GM12878 (cell line): Measurements from ENCODE around the gene ARHGAP12. TPM values are rescaled to one million over a fixed set of nuclear protein-coding genes. Genes with fewer than 3 reads are reported as not detected.

ENCODE experiments used
- ATAC-seq: fragments of 200-7000 bp; cut with Tn5 transposase; 3 replicates; pipeline ENCODE4 v1.9.1; 2020; ENCODE audit warnings: mild to moderate bottlenecking, moderate library complexity
- BruUV-seq: library from RNA; stranded (reverse); fragments of 400-500 nt; replicated peaks from 2 replicates; lab custom pipeline; 2021; lab: Mats Ljungman, UMichigan
- CTCF ChIA-PET: fragments of 300-600 bp; sonication (Branson Sonifier 250); formaldehyde crosslinking; extraction: SDS; loops from one replicate; lab custom pipeline; 2021; ENCODE audit warnings: inconsistent platforms; lab: Yijun Ruan, JAX
- POLR2A ChIA-PET: fragments of 350-600 bp; formaldehyde crosslinking; extraction: SDS; loops from one replicate; lab custom pipeline; 2021; ENCODE audit warnings: inconsistent platforms; lab: Charles Lee
- RAD21 ChIA-PET: fragments of 300-600 bp; sonication (Branson Sonifier 250); formaldehyde crosslinking; loops from one replicate; lab custom pipeline; 2023; ENCODE audit warnings: antibody characterized with exemption; ENCODE audit not compliant: unreplicated experiment; lab: Charles Lee
- SMC1A ChIA-PET: fragments of 300-600 bp; sonication (Branson Sonifier 250); formaldehyde crosslinking; loops from one replicate; lab custom pipeline; 2023; ENCODE audit not compliant: unreplicated experiment, uncharacterized antibody; lab: Charles Lee
- DNase-seq: peaks from one replicate; pipeline ENCODE4 v3.0.0-alpha.2; 2011; ENCODE audit warnings: low read depth, low spot score
- FAIRE-seq: peaks from 3 replicates; lab custom pipeline; 2011; peaks lifted over from hg19 to GRCh38; lab: Jason Lieb, UNC
- H2AFZ ChIP-seq: 2 replicates; pipeline ENCODE4 v1.6.0; 2011; ENCODE audit warnings: low read depth, low read length, control low read depth; ENCODE audit not compliant: control insufficient read depth
- H3K27ac ChIP-seq: 2 replicates; pipeline ENCODE4 v1.5.1; 2011; ENCODE audit warnings: control low read depth; ENCODE audit not compliant: control insufficient read depth, insufficient read depth
- H3K27me3 ChIP-seq, 2 experiments: replicated peaks in 1 of 2; 2 replicates each; pipeline versions ENCODE4 v1.6.0 to v1.6.1; 2011; ENCODE audit warnings: low read length in 1 of 2; ENCODE audit not compliant: control insufficient read depth in 2 of 2, insufficient read depth in 2 of 2
- H3K36me3 ChIP-seq, 2 experiments: 2 replicates each; pipeline ENCODE4 v1.5.1; 2011; ENCODE audit warnings: low read length in 1 of 2; ENCODE audit not compliant: control insufficient read depth in 2 of 2, insufficient read depth in 2 of 2
- H3K4me1 ChIP-seq: 2 replicates; pipeline ENCODE4 v1.6.1; 2011; ENCODE audit warnings: mild to moderate bottlenecking, low read length, moderate library complexity, mixed read lengths; ENCODE audit not compliant: control insufficient read depth, insufficient read depth
- H3K4me2 ChIP-seq: 2 replicates; pipeline ENCODE4 v1.6.0; 2011; ENCODE audit warnings: control low read depth; ENCODE audit not compliant: control insufficient read depth, insufficient read depth
- H3K4me3 ChIP-seq: fragments of 200-600 bp; sonication (generic); 2 replicates; pipeline ENCODE4 v1.5.1; 2016
- H3K79me2 ChIP-seq: 2 replicates; pipeline ENCODE4 v1.6.0; 2011; ENCODE audit warnings: low read length; ENCODE audit not compliant: control insufficient read depth, insufficient read depth
- H3K9ac ChIP-seq: 2 replicates; pipeline ENCODE4 v1.8.0; 2011; ENCODE audit warnings: low read length, control low read depth, mixed read lengths; ENCODE audit not compliant: control insufficient read depth, insufficient read depth
- H3K9me3 ChIP-seq: replicated peaks from 3 replicates; pipeline ENCODE4 v1.5.1; 2011; ENCODE audit warnings: mild to moderate bottlenecking, low read length; ENCODE audit not compliant: control insufficient read depth, insufficient read depth
- H4K20me1 ChIP-seq: 2 replicates; pipeline ENCODE4 v1.6.0; 2011; ENCODE audit not compliant: control insufficient read depth, insufficient read depth
- ATF7 ChIP-seq: fragments of 450-650 bp; IDR thresholded peaks from 2 replicates; pipeline ENCODE4 v1.6.1; 2016; ENCODE audit warnings: low read depth, mild to moderate bottlenecking
- SMAD5 ChIP-seq: IDR thresholded peaks from 2 replicates; pipeline ENCODE4 v1.6.1; 2016; ENCODE audit warnings: antibody characterized with exemption, low read depth
- WGBS: methylation state at CpG from one replicate; pipeline ENCODE4 v1.1.6; 2016; ENCODE audit warnings: low lambda C conversion rate; ENCODE audit not compliant: insufficient replicate concordance, insufficient coverage; ENCODE audit errors: missing lambda C conversion rate; 5-methylcytosine and 5-hydroxymethylcytosine counted together
- in situ Hi-C: fragments of 300-500 bp; cut with MboI; formaldehyde crosslinking; loops from 9 replicates; pipeline ENCODE4 v1.14.3; 2018; ENCODE audit warnings: mixed read lengths
- intact Hi-C: fragments of 100-400 bp; cut with micrococcal nuclease; formaldehyde crosslinking; loops from one replicate; pipeline ENCODE4 v1.14.2; 2022; ENCODE audit not compliant: unreplicated experiment
- polyA plus RNA-seq, 11 experiments: library from polyadenylated mRNA; depleted of rRNA in 4 of 11; unstranded in 6 of 11; stranded (reverse) in 5 of 11; fragments of >200 nt; fragmentation: Nextera tagmentation in 4 of 11; fragmentation: Illumina TruSeq in 1 of 11; extraction: Ambion mirVana in 4 of 11; extraction: Trizol in 1 of 11; gene quantifications; 1 replicate in 1 of 11; 2 replicates in 10 of 11; pipeline versions ENCODE4 v1.2.1 to v1.2.3, GENCODE V29; 2011 to 2016; ENCODE audit warnings: inconsistent platforms in 2 of 11, missing spikeins in 2 of 11, low read depth in 1 of 11
- total RNA-seq, 4 experiments: library from RNA; depleted of rRNA in 3 of 4; stranded (reverse); fragments of >200 nt in 3 of 4; fragmentation: Illumina TruSeq in 1 of 4; extraction: Trizol in 1 of 4; gene quantifications; 2 replicates each; pipeline versions ENCODE4 v1.2.1 to v1.2.3, GENCODE V29; 2013 to 2021
- TF ChIP-seq, protein P1 (sequence below): fragments of 450-650 bp; formaldehyde crosslinking; IDR thresholded peaks from 2 replicates; pipeline ENCODE4 v1.4.0; 2022; ENCODE audit warnings: mild to moderate bottlenecking, moderate library complexity

The ARHGAP12 gene
- total and polyA plus RNA-seq, 10 of the 15 experiments (the other 5 are each of a cell fraction or from before 2014, with no cell fraction given) = 5.4 to 15.6 (median 8.5) TPM

GRCh38 chr10:31937371-31937770 is 8.7 kb upstream of the ARHGAP12 start:
- H3K9ac ChIP-seq = no peak overlapping the region
- TF ChIP-seq, protein P1, sequence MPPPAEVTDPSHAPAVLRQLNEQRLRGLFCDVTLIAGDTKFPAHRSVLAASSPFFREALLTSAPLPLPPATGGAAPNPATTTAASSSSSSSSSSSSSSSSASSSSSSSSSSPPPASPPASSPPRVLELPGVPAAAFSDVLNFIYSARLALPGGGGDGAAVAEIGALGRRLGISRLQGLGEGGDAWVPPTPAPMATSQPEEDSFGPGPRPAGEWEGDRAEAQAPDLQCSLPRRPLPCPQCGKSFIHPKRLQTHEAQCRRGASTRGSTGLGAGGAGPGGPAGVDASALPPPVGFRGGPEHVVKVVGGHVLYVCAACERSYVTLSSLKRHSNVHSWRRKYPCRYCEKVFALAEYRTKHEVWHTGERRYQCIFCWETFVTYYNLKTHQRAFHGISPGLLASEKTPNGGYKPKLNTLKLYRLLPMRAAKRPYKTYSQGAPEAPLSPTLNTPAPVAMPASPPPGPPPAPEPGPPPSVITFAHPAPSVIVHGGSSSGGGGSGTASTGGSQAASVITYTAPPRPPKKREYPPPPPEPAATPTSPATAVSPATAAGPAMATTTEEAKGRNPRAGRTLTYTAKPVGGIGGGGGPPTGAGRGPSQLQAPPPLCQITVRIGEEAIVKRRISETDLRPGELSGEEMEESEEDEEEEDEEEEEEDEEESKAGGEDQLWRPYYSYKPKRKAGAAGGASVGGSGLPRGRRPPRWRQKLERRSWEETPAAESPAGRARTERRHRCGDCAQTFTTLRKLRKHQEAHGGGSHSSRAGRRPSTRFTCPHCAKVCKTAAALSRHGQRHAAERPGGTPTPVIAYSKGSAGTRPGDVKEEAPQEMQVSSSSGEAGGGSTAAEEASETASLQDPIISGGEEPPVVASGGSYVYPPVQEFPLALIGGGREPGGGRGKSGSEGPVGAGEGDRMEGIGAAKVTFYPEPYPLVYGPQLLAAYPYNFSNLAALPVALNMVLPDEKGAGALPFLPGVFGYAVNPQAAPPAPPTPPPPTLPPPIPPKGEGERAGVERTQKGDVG (CRISPR knock-in tag) = no peak
- TF ChIP-seq SMAD5 (no peak), ATF7 (no peak)
- ATAC-seq (no peak), FAIRE-seq (no peak), DNase-seq (no peak)
- no peak overlapping the region for H3K4me2 ChIP-seq
- CTCF ChIA-PET = interaction anchor here (2.1 kb wide), 1 partner anchor 75 kb away, joined by 7 read pairs; no protein-coding TSS in a partner anchor
- H2AFZ ChIP-seq = no peak overlapping the region
- H3K4me3 ChIP-seq = no peak overlapping the region
- H4K20me1 ChIP-seq = no peaks in the 10 kb centered on the region
- RAD21 ChIA-PET = interaction anchor here (0.6 kb wide), 1 partner anchor 442 kb away, joined by 3 read pairs; no protein-coding TSS in a partner anchor
- no peaks in the 10 kb centered on the region for H3K9me3 ChIP-seq
- intact Hi-C loops (no loop called here), in situ Hi-C loops (no loop called here)
- BruUV-seq = no TSS peak
- no peak overlapping the region for H3K27ac ChIP-seq
- POLR2A ChIA-PET = no interaction called here
- SMC1A ChIA-PET = interaction anchor here (1.6 kb wide), 1 partner anchor 76 kb away, joined by 5 read pairs; no protein-coding TSS in a partner anchor
- no peaks in the 10 kb centered on the region for H3K27me3 ChIP-seq
- 97% methylated on average over 9 of the region's 9 CpGs for WGBS
- no peaks in the 10 kb centered on the region for H3K4me1 ChIP-seq
- no peaks in the 10 kb centered on the region for H3K79me2 ChIP-seq
- H3K36me3 ChIP-seq = no peaks in the 10 kb centered on the region
